HG03064 (cell line): Measurements from ENCODE around the gene TGFB1I1.
"Not testable (repeated sequence)": the region's sequence is repeated elsewhere in the genome, so short reads cannot be mapped to it uniquely, and the experiment has no call there.

Experiments
- ATAC-seq: cut with Tn5 transposase; IDR thresholded peaks from one replicate; pipeline ENCODE4 v1.9.1; 2021; ENCODE audit warnings: low read depth; ENCODE audit not compliant: unreplicated experiment

The TGFB1I1 gene

DNA sequence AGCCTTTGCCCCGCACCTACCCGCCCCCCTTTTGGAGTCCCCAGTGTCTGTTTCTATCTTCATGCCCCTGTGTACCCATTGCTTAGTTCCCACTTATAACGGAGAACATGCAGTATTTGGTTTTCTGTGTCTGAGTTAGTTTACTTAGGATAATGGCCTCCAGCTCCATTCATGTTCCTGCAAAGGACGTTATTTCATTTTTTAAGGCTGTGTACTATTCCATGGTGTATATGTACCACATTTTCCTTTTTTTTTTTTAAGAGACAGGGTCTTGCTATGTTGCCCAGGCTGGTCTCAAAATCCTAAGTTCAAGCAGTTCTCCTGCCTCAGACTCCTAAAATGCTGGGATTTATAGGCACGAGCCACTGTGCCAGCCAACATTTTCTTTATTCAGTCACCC is 4.1 kb upstream of the TGFB1I1 start:
- no peak for ATAC-seq

- ATAC-seq: no peak
Measured at GRCh38 chr16:31470615-31471014, 1.3 kb upstream of the TGFB1I1 start.

- no peak for ATAC-seq
Measured at GRCh38 chr16:31471241-31471874, 594 bp upstream of the TGFB1I1 start.

DNA sequence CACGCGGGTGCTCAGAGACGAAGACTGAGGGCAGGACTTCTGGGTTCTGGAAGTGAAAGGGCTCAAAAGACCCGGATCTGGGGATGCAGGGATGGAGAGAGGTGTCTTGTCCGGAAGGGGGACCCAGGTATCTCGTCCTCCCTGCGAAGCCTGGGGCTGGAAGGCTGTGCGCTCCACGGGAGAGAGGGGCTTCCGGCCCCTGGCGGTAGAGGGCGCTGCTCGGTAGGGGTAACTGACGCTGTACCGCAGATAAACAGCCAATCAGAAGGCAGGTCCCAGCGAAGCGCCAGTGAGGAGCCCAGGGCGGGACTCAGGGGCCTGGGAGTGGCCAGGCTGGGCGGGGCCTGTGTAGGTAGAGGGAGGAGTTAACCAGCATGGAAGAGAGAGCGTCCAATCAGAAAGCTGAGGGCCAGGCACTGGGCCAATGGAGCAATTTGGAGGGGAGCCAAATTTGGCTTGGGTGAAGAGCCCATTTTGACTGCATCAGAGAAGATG is 804 bp downstream of the TGFB1I1 start:
- no peak for ATAC-seq

- no peak for ATAC-seq
Measured at GRCh38 chr16:31473264-31473984, 1.5 kb downstream of the TGFB1I1 start.

GRCh38 chr16:31474173-31474714 is 2.3 kb downstream of the TGFB1I1 start:
- ATAC-seq: no peak

DNA sequence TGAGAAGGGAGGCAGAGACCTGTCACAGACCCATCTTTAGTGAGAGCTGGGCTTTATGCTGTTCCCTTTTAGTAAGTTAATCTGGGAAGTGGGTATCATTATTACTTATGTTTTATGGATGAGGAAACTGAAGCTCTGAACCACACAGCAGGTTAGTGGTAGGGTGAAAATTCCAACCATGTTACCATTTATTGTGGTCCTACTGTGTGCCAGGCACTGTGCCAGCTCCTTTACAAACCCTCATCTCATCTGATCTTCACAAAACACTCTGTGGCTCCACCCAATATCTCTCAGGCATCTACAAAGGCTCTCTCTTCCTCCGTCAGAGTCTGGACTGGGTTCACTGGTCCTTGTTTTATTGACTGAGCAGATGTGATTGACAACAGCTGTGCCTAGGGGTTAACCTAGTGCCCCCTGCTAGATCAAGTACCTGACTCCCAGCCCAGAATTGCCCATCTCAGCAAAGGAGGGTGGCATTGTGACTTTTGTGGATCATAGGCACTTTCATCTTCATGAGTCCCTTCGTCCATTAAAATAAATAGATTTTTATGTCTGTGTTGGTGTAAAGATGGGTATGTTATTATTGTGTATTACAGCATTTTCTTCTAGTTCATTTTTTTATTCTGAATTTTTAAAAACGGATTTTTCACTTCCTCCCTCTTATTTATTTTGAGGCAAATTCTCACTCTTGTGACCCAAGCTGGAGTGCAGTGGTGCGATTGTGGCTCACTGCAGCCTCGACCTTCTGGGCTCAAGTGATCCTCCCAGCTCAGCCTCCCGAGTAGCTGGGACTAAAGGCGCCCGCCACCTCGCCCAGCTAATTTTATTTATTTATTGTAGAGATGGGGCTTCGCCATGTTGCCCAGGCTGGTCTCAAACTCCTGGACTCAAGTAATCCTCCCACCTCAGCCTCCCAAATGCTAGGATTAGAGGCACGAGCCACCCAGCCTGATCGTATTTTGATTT is 3.1 kb downstream of the TGFB1I1 start:
- no peak for ATAC-seq

DNA sequence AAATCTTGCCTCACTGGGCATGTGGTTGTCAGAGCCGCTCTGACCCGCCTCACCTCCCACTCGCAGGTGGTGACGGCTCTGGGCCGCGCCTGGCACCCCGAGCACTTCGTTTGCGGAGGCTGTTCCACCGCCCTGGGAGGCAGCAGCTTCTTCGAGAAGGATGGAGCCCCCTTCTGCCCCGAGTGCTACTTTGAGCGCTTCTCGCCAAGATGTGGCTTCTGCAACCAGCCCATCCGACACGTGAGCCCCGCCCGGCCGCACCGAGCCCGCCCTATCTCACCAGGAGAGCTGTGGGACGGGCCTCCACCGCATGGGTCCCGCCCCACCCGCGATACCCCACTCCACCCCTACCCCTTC is 4.0 kb downstream of the TGFB1I1 start:
- ATAC-seq: no peak

DNA sequence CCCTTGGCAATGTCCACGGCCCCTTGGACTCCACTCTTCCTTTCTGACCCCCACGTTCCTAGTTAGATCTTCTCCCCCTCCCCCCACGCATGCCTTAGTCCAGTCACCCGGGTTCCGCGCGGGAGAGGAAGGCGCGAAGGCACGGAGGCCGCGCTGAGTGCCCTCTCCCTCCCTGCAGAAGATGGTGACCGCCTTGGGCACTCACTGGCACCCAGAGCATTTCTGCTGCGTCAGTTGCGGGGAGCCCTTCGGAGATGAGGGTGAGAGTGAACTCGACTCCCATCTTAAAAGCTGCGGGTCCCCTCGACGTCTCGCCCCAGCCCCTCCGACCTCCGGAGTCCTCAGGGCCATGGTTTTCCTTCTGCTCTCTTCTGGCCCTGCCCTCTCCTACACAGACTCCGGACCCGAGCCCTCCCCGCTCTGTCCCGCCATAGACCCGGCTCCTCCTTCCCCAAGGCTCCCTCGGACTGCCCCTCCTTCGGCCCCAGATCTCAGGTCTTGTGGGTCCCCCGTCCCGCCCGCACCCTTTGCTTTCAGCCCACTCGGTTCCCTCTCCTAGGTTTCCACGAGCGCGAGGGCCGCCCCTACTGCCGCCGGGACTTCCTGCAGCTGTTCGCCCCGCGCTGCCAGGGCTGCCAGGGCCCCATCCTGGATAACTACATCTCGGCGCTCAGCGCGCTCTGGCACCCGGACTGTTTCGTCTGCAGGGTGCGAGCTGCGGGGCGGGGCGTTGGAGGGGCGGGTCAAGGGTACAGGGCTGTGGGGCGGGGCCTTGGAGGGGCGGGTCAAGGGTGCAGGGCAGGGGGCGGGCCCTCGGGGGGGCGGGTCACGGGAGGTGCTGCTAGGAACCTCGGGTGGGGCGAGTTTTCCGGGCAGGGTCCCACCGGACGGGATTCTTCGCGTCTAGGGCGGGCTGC is 4.6 kb downstream of the TGFB1I1 start:
- no peak for ATAC-seq

DNA sequence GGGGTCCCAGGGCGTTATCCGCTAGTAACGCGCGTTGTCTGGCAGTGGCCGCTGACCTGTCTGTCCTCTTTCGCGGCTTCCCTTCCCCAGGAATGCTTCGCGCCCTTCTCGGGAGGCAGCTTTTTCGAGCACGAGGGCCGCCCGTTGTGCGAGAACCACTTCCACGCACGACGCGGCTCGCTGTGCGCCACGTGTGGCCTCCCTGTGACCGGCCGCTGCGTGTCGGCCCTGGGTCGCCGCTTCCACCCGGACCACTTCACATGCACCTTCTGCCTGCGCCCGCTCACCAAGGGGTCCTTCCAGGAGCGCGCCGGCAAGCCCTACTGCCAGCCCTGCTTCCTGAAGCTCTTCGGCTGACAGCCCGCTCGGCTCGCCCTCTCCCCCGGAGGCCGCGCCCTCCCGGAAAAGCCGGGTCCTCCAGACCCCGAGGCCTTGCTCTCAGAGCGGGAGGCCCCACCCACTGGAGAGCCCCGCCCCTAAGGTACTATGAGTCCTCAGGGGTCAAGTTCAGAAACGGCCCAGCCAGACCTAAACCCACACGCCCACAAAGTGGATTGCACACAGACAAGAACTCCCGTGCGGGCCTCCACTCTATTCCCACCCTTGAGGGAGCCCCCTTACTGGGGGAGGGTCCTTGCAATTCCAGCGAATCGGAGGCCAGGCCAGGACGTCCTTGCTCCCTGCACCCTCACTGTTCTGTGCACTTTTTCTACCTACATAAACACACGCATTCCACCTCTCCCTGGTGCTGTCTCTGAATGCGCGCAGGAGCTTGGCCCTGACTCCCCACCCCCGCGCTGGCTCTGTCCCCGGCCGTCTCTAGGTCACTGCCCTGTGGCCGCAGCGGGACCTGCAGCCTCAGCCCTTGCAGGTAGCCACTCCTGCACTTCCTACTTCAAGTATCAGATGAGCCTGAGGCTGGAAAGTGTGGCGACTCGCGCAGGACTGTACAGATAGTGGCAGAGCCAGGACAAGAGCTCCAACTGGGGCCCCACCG is 5.6 kb downstream of the TGFB1I1 start:
- ATAC-seq: no peak

- no peak for ATAC-seq
Measured at GRCh38 chr16:31478956-31479355, 7.0 kb downstream of the TGFB1I1 start.

DNA sequence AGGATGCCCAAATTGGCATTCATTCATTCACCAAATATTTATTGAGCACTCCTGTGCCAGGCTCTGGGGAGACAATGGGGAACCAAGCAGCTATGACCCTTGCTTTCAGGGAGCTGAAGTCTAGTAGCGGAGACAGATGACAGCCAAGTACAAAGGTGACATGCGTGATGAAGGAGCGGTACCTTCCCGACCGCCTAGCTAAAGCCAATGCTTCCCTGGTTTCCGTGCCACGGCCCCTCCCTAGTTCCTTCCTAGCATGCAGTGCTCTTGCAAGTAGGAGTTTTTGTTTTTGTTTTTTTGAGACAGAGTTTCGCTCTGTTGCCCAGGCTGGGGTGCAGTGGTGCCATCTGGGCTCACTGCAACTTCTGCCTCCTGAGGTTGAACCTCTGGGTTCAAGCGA is 7.8 kb downstream of the TGFB1I1 start:
- ATAC-seq: no peak

DNA sequence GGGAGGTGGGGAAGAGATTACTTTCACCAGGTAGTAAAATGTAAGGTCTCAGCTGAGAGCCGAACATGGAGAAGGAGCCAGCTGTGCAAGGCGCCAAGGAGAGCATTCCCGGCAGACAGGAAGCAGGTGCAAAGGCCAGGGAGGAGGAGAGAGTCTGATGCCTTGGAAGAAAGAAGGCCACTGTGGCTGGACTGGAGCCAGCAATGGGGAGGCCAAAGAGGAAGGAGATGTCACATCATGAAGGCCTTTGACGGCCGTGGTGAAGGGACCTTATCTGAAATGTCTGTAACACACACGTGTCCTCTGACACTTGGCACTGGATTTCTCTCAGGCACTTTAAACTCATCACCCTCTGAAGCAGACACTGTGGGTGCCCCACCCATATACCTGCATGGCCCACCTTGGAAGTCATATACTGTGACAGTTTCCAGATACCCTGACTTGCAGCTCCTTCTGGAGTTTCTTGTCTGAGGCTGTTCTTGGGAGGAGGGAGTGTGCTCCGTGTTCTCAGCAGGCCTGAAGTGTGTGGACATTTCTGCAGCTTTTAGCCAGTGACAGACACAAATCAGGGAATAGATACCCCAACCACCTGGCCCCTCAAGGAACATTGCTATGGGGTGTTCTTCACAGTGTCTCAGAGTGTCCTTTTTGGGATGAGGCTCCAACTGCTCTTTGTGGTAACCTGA is 9.0 kb downstream of the TGFB1I1 start:
- no peak for ATAC-seq

- no peak for ATAC-seq
Measured at GRCh38 chr16:31483081-31483480, 11.1 kb downstream of the TGFB1I1 start, which contains the start of gene SLC5A2. TSS of gene SLC5A2 (plus strand) at chr16:31483123. CDS start at chr16:31483137, 14 bp downstream.

- not testable (repeated sequence) for ATAC-seq
Measured at GRCh38 chr16:31484048-31484447, 12.1 kb downstream of the TGFB1I1 start.

- ATAC-seq: no peak
Measured at GRCh38 chr16:31484491-31485171, 12.7 kb downstream of the TGFB1I1 start.

DNA sequence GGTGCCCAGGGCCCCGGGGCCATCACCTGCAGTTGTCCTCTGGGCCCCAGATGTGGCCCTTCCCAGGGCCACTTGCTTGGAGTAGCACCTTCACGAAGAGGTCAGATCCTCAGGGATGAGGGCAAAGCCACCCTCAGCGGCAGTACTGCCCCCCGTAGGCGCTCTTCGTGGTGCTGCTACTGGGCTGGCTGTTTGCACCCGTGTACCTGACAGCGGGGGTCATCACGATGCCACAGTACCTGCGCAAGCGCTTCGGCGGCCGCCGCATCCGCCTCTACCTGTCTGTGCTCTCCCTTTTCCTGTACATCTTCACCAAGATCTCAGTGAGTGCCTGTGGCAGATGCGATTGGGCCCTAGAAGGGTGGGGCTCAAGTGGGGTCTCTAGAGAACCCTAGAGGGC is 13.6 kb downstream of the TGFB1I1 start:
- ATAC-seq: no peak
